NCI-H526 treated with DMSO at 0.1 percent for 48 hours (cell line): ENCODE measurements around the gene COL13A1.

Source experiments
- DNase-seq: peaks from one replicate; lab custom pipeline; 2025; lab: John Stamatoyannopoulos, UW

The COL13A1 gene

DNA sequence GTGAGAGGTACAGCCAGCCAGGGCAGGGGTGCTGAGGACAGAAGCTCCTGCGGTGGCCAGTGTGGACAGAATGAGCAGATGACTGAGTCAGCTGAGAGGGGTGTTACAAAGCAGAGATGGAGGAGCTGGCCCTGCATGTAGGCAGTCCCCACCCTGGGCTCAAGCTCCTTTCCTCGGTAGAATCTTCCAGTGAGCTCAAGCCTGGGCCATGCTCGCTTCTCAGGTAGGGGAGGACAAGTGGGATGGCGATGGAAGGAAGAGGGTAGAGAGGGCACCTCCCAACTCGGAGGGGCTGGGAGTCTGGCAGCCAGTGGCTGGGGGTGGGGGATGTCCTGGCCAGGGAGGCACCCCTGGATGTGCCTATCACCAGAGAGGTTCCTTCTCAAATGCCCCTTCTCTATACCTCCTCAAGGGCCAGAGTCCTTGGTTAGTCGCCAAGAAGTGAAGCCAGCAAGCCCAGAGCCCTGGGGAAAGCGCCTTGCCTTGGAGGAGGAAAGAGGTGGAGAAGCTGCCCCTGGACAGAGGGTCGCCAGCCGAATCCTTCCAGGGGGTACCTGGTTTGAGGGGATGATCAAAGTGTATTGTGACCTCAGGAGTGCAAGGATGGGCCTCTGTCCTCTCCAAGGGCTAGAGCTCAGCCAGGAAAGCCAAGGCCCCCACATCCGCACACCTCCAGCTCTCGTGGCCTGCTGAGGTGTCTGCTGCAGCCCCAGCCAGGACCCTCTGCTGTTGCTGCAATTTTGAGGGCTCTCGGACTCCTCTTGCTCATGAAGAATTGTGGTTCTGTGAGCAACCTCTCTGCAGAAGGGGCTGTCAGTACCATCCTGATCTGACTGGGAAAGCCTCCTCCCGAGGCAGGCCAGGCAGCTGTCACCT lies 162.4 kb downstream of the COL13A1 start:
- DNase-seq: no peak

- no peak for DNase-seq
These were observed 163.4 kb downstream of the COL13A1 start for GRCh38 chr10:69965086-69965485.

DNA sequence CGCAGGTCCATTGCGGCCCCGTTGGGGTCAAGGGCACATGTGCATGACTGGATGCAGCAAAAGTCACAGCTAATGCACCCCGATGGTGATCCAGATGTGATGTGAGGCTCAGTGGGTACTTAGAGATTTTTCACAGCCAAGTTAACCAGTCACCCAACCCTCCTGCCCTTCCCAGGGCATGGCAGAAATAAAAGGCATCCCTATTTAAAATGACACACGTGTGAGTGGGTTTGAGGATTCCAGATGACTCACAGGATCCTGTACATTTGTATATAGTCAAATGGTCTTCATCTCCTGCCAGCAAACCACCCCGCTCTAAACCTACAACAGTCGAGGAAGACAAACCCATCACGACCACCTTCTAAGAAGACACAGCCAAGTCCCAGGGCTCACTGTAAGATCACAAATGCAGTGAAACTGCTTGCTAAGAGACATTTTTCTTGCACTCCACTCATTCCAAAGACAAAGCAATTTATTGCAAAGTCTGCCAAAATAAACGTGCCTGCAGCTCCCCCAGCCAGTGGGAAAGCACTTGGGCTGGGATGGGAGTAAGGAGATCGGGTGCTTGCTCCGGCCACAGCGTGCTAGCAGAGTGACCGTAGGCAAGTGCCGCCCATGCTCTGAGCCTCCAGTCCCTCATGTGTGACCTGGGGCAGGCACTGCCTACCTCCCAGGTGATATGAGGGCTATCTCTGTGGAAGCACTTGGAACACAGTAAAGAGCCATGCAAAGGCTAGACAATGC lies 164.4 kb downstream of the COL13A1 start:
- DNase-seq: no peak

DNA sequence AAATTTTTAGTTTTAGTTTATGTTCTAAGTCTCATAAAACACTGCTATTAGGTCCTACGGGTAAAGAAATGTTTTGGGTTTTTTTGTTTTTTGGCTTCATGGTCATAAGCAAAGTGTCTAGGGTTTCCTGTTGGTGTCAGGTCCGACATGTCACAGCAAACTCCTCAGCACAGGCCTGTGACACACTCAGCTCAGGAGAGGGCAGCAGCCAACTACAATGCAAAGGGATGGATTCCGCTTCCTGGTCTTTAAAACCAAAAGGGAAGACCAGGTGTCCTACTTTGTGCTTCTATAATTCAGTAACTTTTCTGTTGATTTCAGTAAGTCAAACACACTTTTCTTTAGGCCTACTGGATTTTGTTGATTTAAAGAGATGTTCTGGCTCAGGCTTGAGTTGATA lies 167.1 kb downstream of the COL13A1 start:
- DNase-seq: peak; percentile 16

- no peak for DNase-seq
These were observed 168.3 kb downstream of the COL13A1 start for GRCh38 chr10:69969977-69970376.

DNA sequence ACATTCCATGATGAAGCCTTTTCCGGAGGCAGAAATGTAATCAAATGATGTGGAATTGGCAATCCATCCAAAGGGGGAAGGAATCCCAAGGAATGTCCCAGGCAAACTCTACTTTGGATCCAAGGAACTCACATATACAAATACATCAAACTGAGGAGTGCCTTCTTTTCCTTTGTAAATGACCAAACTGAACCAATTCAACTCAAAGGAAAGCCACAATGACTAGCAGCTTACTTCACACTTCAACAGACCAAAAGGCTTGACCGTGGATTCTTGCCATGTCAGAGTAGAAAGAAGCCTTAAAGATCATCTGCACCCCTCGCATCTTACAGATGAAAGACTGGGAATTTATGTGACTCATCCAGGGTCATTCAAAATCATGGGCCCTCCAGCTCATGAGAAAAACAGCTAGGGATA lies 171.3 kb downstream of the COL13A1 start:
- no peak for DNase-seq

- DNase-seq: no peak
These were observed 172.0 kb downstream of the COL13A1 start for GRCh38 chr10:69973678-69974077.

DNA sequence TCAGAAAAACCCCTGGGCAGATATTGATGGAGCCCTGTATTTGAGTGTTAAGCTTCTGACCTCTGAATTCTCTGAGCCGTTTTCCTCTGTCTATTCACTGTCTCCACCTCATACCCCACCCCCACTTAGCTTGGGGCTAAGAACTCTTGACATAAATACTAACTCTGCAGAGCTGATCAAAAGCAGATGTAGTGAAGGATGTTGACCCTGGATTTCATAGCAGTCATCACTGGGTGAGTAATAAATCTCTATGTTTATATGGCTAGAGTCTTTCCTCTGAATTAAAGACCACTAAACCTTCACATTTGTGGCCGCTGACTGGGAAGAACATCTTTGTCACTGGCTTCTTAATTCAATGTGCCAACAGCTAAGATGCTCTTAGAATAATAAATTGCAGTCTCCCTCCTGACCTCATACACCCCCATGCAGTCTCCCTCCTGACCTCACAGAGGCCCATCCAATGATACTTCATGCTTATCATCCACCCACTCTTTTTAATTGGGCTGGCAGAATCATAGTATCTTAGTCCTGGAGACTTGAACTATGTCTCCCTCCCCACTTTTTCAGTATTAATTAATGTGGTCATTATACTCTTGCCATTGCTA lies 172.9 kb downstream of the COL13A1 start:
- no peak for DNase-seq

DNA sequence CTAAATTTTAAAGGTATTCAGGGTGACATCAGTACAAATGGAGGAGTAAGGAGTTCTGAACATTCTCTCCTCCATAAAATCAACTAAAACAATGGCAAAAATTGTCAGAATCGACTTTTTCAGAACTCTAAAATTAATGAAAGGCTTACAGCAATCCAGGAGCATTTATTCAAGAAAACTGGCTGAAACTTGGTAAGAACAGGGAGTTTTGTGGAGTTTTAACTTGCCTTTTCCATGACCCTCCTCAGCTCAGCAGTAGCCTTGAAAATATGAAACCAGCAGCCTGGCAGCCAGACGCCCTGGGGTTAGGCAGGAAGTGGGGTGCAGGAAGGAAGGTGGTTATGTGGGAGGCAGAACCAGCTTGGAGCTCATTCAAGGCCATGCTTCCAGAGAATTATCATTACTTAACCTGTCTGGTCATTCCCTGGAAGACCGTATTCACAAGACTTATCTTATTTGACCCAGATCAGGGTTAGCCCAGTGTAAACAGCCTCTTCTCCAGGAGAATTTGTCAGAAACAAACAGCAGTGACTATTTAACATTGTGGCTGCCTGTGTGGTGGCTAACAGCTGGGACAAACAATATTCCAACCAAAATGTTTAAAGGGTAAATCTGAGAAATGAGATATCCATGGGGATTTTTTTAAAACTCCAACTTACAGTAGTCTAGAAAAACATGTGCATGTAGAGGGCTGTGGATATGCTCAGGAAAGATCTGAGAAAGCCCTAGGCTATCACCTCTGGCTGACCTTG lies 175.3 kb downstream of the COL13A1 start:
- no peak for DNase-seq

GRCh38 chr10:69979174-69979573 lies 177.5 kb downstream of the COL13A1 start:
- DNase-seq: no peak

DNA sequence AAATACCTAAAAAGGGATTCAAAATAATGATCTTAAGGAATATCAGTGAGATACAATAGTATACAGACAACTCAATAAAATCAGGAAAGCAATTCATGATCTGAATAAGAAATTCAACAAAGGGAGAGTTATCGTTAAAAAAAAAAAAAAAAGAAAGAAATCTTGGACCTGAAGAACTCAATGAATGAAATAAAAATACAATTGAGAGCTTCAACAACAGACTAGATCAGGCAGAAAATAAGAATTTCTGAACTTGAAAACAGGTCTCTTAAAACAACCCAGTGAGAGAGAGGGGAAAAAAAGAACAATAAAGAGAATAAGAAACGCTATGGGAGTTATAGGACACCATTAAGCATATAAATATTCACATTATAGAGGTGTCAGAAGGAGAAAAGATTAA lies 179.0 kb downstream of the COL13A1 start:
- no peak for DNase-seq

DNA sequence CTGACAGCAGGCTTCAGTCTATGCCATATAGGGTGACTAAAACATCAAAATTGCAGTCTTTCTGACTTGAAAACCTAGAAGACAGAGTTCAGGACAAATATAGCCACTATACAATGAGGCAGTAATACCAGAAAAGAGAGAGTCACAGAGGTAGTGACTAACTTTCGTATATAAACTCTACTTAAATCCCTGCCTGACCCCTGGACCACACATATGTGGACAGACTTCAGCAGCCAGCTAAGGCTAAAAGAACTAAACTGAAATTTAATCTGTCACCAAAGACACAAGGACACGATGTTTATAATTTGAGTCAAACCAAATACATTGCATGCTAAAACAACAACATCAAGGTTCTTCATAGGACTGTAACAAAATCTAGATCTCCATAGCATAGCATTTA lies 186.4 kb downstream of the COL13A1 start:
- no peak for DNase-seq

DNA sequence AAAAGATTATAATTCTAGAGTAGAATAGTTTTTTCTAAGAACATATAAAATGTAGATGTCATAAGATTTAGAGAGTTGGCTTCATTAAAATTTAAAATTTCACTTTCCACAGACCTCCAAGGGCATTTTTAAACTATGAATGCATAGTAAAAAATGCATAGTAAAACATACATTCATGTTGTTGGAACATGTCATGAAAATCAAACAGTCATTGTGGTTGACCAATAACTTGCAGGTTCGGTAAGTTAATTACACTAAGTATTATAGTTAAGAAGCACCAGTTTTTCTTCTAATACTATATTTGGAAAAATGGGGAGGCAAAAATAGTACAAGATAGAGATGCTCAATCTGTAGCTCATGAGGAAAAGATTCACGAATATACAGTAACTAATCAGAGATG lies 189.4 kb downstream of the COL13A1 start:
- DNase-seq: no peak

GRCh38 chr10:69994262-69994661 lies 192.6 kb downstream of the COL13A1 start:
- peak; percentile 5 for DNase-seq

DNA sequence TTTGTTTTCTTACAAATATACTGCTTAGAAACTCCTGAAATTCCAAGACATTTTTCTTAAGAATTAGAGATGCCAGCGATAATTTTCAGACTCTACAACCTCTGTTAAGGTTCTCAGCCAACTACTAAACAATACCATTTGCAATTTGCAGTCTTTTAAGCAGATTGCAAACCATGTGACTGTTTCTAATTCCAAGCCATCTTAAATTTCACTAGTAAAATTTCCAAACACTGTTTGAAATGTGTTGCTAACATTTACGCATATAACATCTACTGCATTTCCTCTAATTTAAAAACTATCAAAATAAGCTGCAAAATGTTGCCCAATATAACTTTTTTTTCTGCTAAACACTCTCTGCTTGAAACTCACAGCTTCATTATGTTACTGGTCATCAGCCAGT lies 194.9 kb downstream of the COL13A1 start:
- DNase-seq: no peak

GRCh38 chr10:70000262-70000661 lies 198.6 kb downstream of the COL13A1 start:
- no peak for DNase-seq

- no peak for DNase-seq
These were observed 205.6 kb downstream of the COL13A1 start for GRCh38 chr10:70007116-70007820.
